Panc1 (cell line): ENCODE results near the gene NET1. TPM values are rescaled to one million over a fixed set of nuclear protein-coding genes. Genes with fewer than 3 reads are reported as not detected.

Source experiments
- ATAC-seq: fragments of 200-7000 bp; cut with Tn5 transposase; 2 replicates; pipeline ENCODE4 v1.9.1; 2020; ENCODE audit warnings: mild to moderate bottlenecking, moderate library complexity
- BruUV-seq: library from RNA; stranded (reverse); fragments of 400-500 nt; replicated peaks from 2 replicates; lab custom pipeline; 2021; lab: Mats Ljungman, UMichigan
- CTCF ChIA-PET: fragments of 300-600 bp; sonication (Branson Sonifier 250); formaldehyde crosslinking; loops from one replicate; lab custom pipeline; 2022; ENCODE audit warnings: antibody characterized with exemption; lab: Charles Lee
- POLR2A ChIA-PET: fragments of 300-600 bp; sonication (Branson Sonifier 250); formaldehyde crosslinking; loops from one replicate; lab custom pipeline; 2022; ENCODE audit warnings: antibody characterized with exemption; lab: Charles Lee
- DNase-seq: peaks from one replicate; pipeline ENCODE4 v3.0.0-alpha.2; 2010; ENCODE audit warnings: low read depth, low spot score
- H3K27ac ChIP-seq: 2 replicates; pipeline ENCODE4 v1.5.1; 2011; ENCODE audit warnings: mild to moderate bottlenecking, low read length, inconsistent platforms
- H3K27me3 ChIP-seq: fragments of 200-500 bp; sonication (Bioruptor generic); 2 replicates; pipeline ENCODE4 v1.6.0; 2014; ENCODE audit warnings: low read length, inconsistent platforms; ENCODE audit not compliant: control insufficient read depth, insufficient read depth
- H3K36me3 ChIP-seq: fragments of 200-500 bp; sonication (Bioruptor generic); 2 replicates; pipeline ENCODE4 v1.5.1; 2014; ENCODE audit warnings: inconsistent platforms, mild to moderate bottlenecking, low read length, moderate library complexity; ENCODE audit not compliant: control insufficient read depth, insufficient read depth
- H3K4me1 ChIP-seq: 2 replicates; pipeline ENCODE4 v1.5.1; 2011; ENCODE audit warnings: inconsistent platforms, mild to moderate bottlenecking, low read length, moderate library complexity; ENCODE audit not compliant: control insufficient read depth, insufficient read depth
- H3K4me3 ChIP-seq, 2 experiments: 2 replicates each; pipeline ENCODE4 v1.5.1; 2011 to 2012; ENCODE audit warnings: low read depth in 2 of 2, low read length in 2 of 2, mild to moderate bottlenecking in 2 of 2, inconsistent platforms in 1 of 2, moderate library complexity in 1 of 2
- H3K9me3 ChIP-seq: fragments of 200-500 bp; sonication (Bioruptor generic); 2 replicates; pipeline ENCODE4 v1.5.1; 2014; ENCODE audit warnings: low read depth, mild to moderate bottlenecking, inconsistent platforms, low read length, moderate library complexity; ENCODE audit not compliant: control insufficient read depth, insufficient read depth
- CTCF ChIP-seq: fragments of 450-650 bp; IDR thresholded peaks from 2 replicates; pipeline ENCODE4 v1.5.1; 2017; ENCODE audit warnings: mild to moderate bottlenecking
- POLR2AphosphoS5 ChIP-seq: IDR thresholded peaks from 2 replicates; pipeline ENCODE4 v1.6.1; 2012; ENCODE audit warnings: mild to moderate bottlenecking, low read depth, low read length, moderate library complexity
- REST ChIP-seq, 2 experiments: IDR thresholded peaks; 2 replicates each; pipeline ENCODE4 v1.6.1; 2011 to 2012; ENCODE audit warnings: low read depth in 2 of 2, control low read depth in 1 of 2, low read length in 1 of 2, mild to moderate bottlenecking in 1 of 2, moderate library complexity in 1 of 2; ENCODE audit not compliant: insufficient read depth in 1 of 2
- SIN3A ChIP-seq: IDR thresholded peaks from 2 replicates; pipeline ENCODE4 v1.6.1; 2012; ENCODE audit warnings: low read depth, mild to moderate bottlenecking, low read length, moderate library complexity, borderline replicate concordance; ENCODE audit not compliant: insufficient read depth
- TCF7L2 ChIP-seq: IDR thresholded peaks from 2 replicates; pipeline ENCODE4 v1.6.1; 2011; ENCODE audit warnings: mild to moderate bottlenecking, low read depth, low read length, inconsistent platforms
- in situ Hi-C: cut with HindIII; loops from 2 replicates; pipeline ENCODE4 v1.10.0; 2016; ENCODE audit warnings: low sequenced_read_pairs, low pct_unique_long_range_greater_than_20kb
- intact Hi-C: fragments of 100-400 bp; cut with micrococcal nuclease; formaldehyde crosslinking; loops from one replicate; pipeline ENCODE4 v1.10.0; 2022; ENCODE audit not compliant: unreplicated experiment
- total RNA-seq: library from RNA; stranded (reverse); gene quantifications from one replicate; pipeline ENCODE4 v1.2.1, GENCODE V29; 2021; ENCODE audit not compliant: unreplicated experiment

NET1 gene
- total RNA-seq, 1 experiment from 2014 or later, result 28.6 TPM

DNA sequence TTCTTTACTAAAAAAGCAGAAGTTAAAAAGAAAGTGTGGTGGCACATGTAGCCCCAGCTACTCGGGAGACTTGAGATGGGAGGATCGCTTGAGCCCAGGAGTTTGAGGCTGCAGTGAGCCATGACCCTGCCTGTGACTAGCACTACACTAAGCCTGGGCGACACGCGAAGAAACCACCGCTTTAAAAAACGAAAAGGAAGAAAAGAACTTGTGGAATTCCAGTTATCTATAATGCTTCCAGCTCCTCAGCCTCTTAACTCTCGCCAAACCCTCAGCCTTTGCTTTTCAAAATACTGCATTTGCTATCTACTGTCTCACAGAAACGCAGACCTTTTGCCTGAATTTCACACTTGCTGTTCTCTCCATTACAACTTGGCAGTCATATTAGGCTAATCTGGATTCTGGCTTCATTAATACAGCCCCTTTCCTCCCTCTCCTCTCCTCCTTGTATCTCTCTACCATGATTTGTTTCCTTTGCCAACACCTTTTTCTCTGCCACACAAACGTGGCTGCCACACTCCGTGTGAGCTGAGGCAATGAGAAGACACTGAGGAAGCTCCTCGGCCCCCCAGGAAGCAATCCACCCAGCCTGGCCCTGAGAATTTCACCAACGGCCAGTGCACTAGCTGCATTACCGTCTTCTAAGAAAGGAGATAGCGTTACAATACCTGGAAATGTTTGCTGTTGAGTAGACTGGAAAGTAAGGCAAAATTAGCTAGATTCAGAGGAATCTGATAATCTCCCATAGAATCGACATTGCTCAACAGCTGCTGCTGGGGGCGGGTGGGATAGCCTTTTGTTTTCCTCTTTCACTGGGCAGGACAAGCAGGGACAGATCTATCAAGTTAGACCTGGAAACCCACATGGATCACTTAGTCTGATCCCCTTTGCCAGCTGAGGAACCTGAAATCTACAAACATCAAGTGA lies 49.8 kb downstream of the NET1 start:
- ATAC-seq, result no peak
- TF ChIP-seq CTCF, result no peak
- H3K4me1 ChIP-seq, result no peaks in the 10 kb centered on the region

GRCh38 chr10:5462841-5463293 lies 50.5 kb downstream of the NET1 start:
- Histone ChIP-seq H3K36me3 (no peaks in the 10 kb centered on the region; the same call in 1 of the 2 replicates), H3K4me1 (no peaks in the 10 kb centered on the region), H3K4me3 (no peak overlapping the region), H3K9me3 (no peaks in the 10 kb centered on the region), H3K27ac (no peak overlapping the region), H3K27me3 (no peaks in the 10 kb centered on the region)
- no peak for TF ChIP-seq TCF7L2
- TF ChIP-seq REST (IDR thresholded peaks at IDR 0.05; ENCODE audit: insufficient read depth in 1 of 2, low read depth in 2 of 2, low read length in 1 of 2), result no peak
- TF ChIP-seq CTCF, result no peak
- TF ChIP-seq SIN3A, result no peak
- no peak for TF ChIP-seq POLR2AphosphoS5
- intact Hi-C loops (no loop called here), in situ Hi-C loops (no loop called here)
- ChIA-PET CTCF (interaction anchor here (0.8 kb wide), 1 partner anchor 65 kb away, joined by 3 read pairs; no protein-coding TSS in a partner anchor), POLR2A (no interaction called here)
- ATAC-seq, result no peak
- BruUV-seq, result no TSS peak
- DNase-seq, result no peak

More for the DNA sequence above, 49.8 kb downstream of the NET1 start:
- intact Hi-C loops (no loop called here), in situ Hi-C loops (no loop called here)
- Histone ChIP-seq H3K27ac (no peak overlapping the region), H3K36me3 (no peaks in the 10 kb centered on the region; the same call in 1 of the 2 replicates), H3K4me3 (no peak overlapping the region), H3K27me3 (no peaks in the 10 kb centered on the region), H3K9me3 (no peaks in the 10 kb centered on the region)
- BruUV-seq, result no TSS peak
- no peak for DNase-seq
- ChIA-PET CTCF (no interaction called here), POLR2A (no interaction called here)
